ENCODE data around the gene C6orf52.
A peak's percentile ranks its signal among the peaks of the same experiment; 100 is the strongest.
"Not testable (repeated sequence)": the region's sequence is repeated elsewhere in the genome, so short reads cannot be mapped to it uniquely, and the experiment has no call there.

C6orf52 gene

DNA sequence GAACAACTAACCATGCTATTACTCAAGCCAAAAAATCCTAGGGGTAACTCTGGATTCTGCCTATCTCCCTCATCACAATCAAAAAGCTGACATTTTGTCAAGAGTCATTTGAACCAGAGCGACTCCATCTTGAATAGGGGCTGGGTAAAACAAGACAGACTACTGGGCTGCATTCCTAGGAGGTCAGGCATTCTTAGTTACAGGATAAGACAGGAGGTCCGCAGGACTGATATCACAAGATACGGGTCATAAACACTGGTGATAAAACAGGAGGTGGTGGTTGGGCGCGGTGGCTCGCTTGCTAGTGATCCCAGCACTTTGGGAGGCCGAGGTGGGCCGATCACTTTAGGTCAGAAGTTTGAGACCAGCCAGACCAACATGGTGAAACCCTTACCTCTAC lies 32.2 kb downstream of the C6orf52 start:
- no peak for DNase-seq (ENCODE audit: low spot score)
- TF ChIP-seq, protein P1, sequence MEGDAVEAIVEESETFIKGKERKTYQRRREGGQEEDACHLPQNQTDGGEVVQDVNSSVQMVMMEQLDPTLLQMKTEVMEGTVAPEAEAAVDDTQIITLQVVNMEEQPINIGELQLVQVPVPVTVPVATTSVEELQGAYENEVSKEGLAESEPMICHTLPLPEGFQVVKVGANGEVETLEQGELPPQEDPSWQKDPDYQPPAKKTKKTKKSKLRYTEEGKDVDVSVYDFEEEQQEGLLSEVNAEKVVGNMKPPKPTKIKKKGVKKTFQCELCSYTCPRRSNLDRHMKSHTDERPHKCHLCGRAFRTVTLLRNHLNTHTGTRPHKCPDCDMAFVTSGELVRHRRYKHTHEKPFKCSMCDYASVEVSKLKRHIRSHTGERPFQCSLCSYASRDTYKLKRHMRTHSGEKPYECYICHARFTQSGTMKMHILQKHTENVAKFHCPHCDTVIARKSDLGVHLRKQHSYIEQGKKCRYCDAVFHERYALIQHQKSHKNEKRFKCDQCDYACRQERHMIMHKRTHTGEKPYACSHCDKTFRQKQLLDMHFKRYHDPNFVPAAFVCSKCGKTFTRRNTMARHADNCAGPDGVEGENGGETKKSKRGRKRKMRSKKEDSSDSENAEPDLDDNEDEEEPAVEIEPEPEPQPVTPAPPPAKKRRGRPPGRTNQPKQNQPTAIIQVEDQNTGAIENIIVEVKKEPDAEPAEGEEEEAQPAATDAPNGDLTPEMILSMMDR (IDR thresholded peaks at IDR 0.05; ENCODE audit: extremely low read depth, missing control alignments): no peak

DNA sequence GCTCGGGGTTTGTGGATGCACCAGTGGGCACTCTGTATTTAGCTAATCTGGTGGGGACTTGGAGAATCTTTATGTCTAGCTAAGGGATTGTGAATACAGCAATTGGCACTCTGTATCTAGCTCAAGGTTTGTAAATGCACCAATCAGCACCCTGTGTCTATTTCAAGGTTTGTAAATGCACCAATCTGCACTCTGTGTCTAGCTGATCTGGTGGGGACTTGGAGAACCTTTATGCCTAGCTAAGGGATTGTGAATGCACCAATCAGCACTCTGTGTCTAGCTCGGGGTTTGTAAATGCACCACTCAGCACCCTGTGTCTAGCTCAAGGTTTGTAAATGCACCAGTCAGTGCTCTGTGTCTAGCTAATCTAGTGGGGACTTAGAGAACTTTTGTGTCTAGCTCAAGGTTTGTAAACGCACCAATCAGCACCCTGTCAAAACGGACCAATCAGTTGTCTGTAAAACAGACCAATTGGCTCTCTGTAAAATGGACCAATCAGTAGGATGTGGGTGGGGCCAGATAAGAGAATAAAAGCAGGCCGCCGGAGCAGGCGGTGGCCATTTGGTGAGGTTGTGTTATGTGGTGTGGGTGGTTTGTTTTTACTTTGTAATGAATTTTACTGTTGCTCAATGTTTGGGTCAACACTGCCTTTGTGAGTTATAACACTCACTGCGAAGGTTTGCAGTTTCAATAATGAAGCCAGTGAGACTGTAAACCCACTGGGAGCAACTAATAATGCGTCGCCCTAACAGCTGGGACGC lies 33.8 kb downstream of the C6orf52 start:
- not testable (repeated sequence) for DNase-seq (ENCODE audit: low spot score)

DNA sequence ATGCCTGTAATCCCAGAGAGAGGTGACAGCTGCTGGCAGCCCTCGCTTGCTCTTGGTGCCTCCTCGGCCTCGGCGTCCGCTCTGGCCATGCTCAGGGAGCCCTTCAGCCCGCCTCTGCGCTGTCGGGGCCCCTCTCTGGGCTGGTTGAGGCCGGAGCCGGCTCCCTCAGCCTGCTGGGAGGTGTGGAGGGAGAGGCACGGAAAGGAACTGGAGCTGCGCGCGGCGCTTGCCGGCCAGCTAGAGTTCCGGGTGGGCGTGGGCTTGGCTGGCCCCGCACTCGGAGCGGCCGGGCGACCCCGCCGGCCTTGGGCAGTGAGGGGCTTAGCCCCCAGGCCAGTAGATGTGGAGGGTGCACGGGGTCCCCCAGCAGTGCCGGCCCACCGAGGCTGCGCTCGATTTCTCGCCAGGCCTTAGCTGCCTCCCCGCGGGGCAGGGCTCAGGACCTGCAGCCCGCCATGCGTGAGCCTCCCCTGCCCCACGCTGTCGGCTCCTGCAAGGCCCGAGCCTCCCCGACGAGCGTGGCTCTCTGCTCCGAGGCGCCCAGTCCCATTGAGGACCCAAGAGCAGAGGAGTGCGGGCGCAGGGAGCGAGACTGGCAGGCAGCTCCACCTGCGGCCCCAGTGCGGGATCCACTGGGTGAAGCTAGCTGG lies 34.6 kb downstream of the C6orf52 start:
- TF ChIP-seq, protein P1 (IDR thresholded peaks at IDR 0.05; ENCODE audit: extremely low read depth, missing control alignments): no peak

DNA sequence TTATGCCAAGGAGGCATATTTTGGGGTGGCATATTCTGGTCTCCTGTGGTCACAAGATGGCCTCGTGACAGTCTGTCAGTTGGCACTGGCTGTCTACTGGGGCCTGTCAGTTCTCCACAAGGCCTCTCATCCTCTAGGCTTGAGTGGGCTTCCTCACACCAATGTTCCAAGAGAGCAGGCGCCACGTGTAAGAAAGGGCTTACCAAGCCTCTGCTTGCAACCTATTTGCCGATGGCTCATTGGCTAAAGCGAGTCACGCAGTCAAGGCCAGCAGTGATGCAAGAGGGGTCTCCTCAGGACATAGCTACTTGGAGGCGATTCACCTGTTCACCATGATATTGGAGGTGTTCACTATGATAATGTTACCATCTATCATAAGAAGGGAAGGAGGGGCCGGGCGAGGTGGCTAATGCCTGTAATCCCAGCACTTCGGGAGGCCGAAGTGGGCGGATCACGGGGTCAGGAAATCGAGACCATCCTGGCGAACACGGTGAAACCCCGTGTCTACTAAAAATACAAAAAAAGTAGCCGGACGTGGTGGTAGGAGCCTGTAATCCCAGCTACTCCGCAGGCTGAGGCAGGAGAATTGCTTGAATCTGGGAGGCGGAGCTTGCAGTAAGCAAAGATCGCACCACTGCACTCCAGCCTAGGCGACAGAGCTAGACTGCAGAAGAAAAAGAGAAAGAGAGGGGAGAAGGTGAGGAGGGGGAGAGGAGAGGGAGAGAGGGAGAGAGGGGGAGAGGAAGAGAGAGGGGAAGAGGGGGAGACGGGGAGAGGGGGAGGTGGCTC lies 35.3 kb downstream of the C6orf52 start:
- TF ChIP-seq, protein P1 (IDR thresholded peaks at IDR 0.05; ENCODE audit: extremely low read depth, missing control alignments): no peak
- no peak for DNase-seq (ENCODE audit: low spot score)

More for the DNA sequence above, 34.6 kb downstream of the C6orf52 start:
- no peak for DNase-seq (ENCODE audit: low spot score)

DNA sequence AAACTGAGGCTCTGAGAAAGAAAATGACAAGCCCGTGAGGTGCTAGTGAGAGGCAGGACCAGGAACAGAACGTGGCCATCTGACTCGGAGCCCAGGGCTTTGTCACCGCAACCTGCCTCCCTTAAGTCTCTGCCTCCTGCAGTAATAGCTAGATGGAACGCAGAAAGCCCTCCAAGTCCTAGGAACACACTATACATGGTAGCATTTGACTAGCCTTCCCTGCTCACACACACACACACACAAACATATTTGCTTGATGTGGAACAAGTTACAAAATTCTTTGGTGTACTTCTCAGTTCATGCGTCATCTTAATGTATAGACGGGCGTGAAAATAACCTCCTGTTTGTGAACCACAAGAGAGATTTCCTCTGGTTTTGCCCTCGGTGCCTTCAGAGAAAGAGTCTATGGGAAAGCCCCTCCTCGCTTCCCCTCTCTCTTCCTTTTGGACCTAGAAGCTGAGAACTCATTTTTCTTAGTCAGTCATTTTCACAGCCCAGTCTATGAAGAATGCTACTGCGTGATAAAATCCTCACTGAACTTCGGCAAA lies 38.8 kb downstream of the C6orf52 start:
- TF ChIP-seq, protein P1 (IDR thresholded peaks at IDR 0.05; ENCODE audit: extremely low read depth, missing control alignments): no peak
- peak; percentile 52 for DNase-seq (ENCODE audit: low spot score)

DNA sequence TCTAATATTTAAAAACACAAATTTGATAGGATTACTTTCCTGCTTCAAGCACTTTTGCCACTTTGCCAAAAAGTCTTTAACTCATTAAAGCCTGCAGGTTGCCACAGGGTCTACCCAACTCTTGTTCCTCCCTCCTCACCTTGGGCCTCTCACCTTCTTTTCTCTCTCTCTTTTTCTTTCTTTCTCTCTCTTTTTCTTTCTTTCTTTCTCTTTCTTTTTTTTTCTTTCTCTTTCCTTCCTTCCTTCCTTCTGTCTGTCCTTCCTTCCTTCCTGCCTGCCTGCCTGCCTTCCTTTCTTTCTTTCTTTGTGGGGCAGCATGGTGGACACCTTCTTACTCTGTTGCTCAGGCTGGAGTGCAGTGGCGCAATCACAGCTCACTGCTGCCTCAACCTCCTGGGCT lies 50.2 kb downstream of the C6orf52 start:
- TF ChIP-seq, protein P1 (IDR thresholded peaks at IDR 0.05; ENCODE audit: extremely low read depth, missing control alignments): no peak
- no peak for DNase-seq (ENCODE audit: low spot score)

DNA sequence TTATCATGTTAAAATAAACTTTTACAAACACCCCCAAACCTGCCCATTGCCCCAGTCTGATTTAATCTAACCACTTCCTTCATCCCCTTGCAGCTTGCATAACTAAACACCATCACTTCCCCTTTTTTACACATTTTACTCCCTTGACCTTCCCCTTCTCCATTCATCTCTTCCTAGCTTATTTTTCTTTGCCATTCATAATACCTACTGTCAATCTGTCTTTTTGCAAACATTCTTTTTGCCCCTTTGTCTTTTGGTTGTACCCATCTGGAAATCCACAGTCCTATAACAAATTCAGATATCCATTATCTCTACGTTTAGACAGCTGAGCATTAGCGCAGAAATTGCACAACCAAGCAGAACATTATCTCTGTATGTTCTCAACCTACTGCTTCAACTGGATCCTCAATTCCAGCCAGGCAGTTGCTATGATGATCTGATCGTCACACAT lies 51.2 kb downstream of the C6orf52 start:
- TF ChIP-seq, protein P1 (IDR thresholded peaks at IDR 0.05; ENCODE audit: extremely low read depth, missing control alignments): no peak
- peak; percentile 34 for DNase-seq (ENCODE audit: low spot score)
